Panc1 (cell line): Measurements from ENCODE around the gene ETV7. TPM values are rescaled to one million over a fixed set of nuclear protein-coding genes. Genes with fewer than 3 reads are reported as not detected.

Experiments used
- ATAC-seq: fragments of 200-7000 bp; cut with Tn5 transposase; 2 replicates; pipeline ENCODE4 v1.9.1; 2020; ENCODE audit warnings: mild to moderate bottlenecking, moderate library complexity
- BruUV-seq: library from RNA; stranded (reverse); fragments of 400-500 nt; replicated peaks from 2 replicates; lab custom pipeline; 2021; lab: Mats Ljungman, UMichigan
- CTCF ChIA-PET: fragments of 300-600 bp; sonication (Branson Sonifier 250); formaldehyde crosslinking; loops from one replicate; lab custom pipeline; 2022; ENCODE audit warnings: antibody characterized with exemption; lab: Charles Lee
- POLR2A ChIA-PET: fragments of 300-600 bp; sonication (Branson Sonifier 250); formaldehyde crosslinking; loops from one replicate; lab custom pipeline; 2022; ENCODE audit warnings: antibody characterized with exemption; lab: Charles Lee
- DNase-seq: peaks from one replicate; pipeline ENCODE4 v3.0.0-alpha.2; 2010; ENCODE audit warnings: low read depth, low spot score
- H3K27ac ChIP-seq: 2 replicates; pipeline ENCODE4 v1.5.1; 2011; ENCODE audit warnings: mild to moderate bottlenecking, low read length, inconsistent platforms
- H3K27me3 ChIP-seq: fragments of 200-500 bp; sonication (Bioruptor generic); 2 replicates; pipeline ENCODE4 v1.6.0; 2014; ENCODE audit warnings: low read length, inconsistent platforms; ENCODE audit not compliant: control insufficient read depth, insufficient read depth
- H3K36me3 ChIP-seq: fragments of 200-500 bp; sonication (Bioruptor generic); 2 replicates; pipeline ENCODE4 v1.5.1; 2014; ENCODE audit warnings: inconsistent platforms, mild to moderate bottlenecking, low read length, moderate library complexity; ENCODE audit not compliant: control insufficient read depth, insufficient read depth
- H3K4me1 ChIP-seq: 2 replicates; pipeline ENCODE4 v1.5.1; 2011; ENCODE audit warnings: inconsistent platforms, mild to moderate bottlenecking, low read length, moderate library complexity; ENCODE audit not compliant: control insufficient read depth, insufficient read depth
- H3K4me3 ChIP-seq, 2 experiments: 2 replicates each; pipeline ENCODE4 v1.5.1; 2011 to 2012; ENCODE audit warnings: low read depth in 2 of 2, low read length in 2 of 2, mild to moderate bottlenecking in 2 of 2, inconsistent platforms in 1 of 2, moderate library complexity in 1 of 2
- H3K9me3 ChIP-seq: fragments of 200-500 bp; sonication (Bioruptor generic); 2 replicates; pipeline ENCODE4 v1.5.1; 2014; ENCODE audit warnings: low read depth, mild to moderate bottlenecking, inconsistent platforms, low read length, moderate library complexity; ENCODE audit not compliant: control insufficient read depth, insufficient read depth
- POLR2AphosphoS5 ChIP-seq: IDR thresholded peaks from 2 replicates; pipeline ENCODE4 v1.6.1; 2012; ENCODE audit warnings: mild to moderate bottlenecking, low read depth, low read length, moderate library complexity
- SIN3A ChIP-seq: IDR thresholded peaks from 2 replicates; pipeline ENCODE4 v1.6.1; 2012; ENCODE audit warnings: low read depth, mild to moderate bottlenecking, low read length, moderate library complexity, borderline replicate concordance; ENCODE audit not compliant: insufficient read depth
- TCF7L2 ChIP-seq: IDR thresholded peaks from 2 replicates; pipeline ENCODE4 v1.6.1; 2011; ENCODE audit warnings: mild to moderate bottlenecking, low read depth, low read length, inconsistent platforms
- in situ Hi-C: cut with HindIII; loops from 2 replicates; pipeline ENCODE4 v1.10.0; 2016; ENCODE audit warnings: low sequenced_read_pairs, low pct_unique_long_range_greater_than_20kb
- intact Hi-C: fragments of 100-400 bp; cut with micrococcal nuclease; formaldehyde crosslinking; loops from one replicate; pipeline ENCODE4 v1.10.0; 2022; ENCODE audit not compliant: unreplicated experiment
- total RNA-seq: library from RNA; stranded (reverse); gene quantifications from one replicate; pipeline ENCODE4 v1.2.1, GENCODE V29; 2021; ENCODE audit not compliant: unreplicated experiment
- TF ChIP-seq, protein P1 (sequence below): fragments of 450-650 bp; IDR thresholded peaks from 2 replicates; pipeline ENCODE4 v1.5.1; 2017; ENCODE audit warnings: mild to moderate bottlenecking
- TF ChIP-seq, protein P2 (sequence below), 2 experiments: IDR thresholded peaks; 2 replicates each; pipeline ENCODE4 v1.6.1; 2011 to 2012; ENCODE audit warnings: low read depth in 2 of 2, control low read depth in 1 of 2, low read length in 1 of 2, mild to moderate bottlenecking in 1 of 2, moderate library complexity in 1 of 2; ENCODE audit not compliant: insufficient read depth in 1 of 2

ETV7 gene
- total RNA-seq, 1 experiment from 2014 or later, result 2.0 TPM

GRCh38 chr6:36336208-36336710, 51.2 kb downstream of the ETV7 start:
- H3K27me3 ChIP-seq, result peaks cover 16% of the 10 kb centered on the region
- DNase-seq (no peak), ATAC-seq (no peak)
- BruUV-seq, result no TSS peak
- intact Hi-C loops (no loop called here), in situ Hi-C loops (no loop called here)
- H3K9me3 ChIP-seq, result no peaks in the 10 kb centered on the region
- TF ChIP-seq SIN3A (no peak), POLR2AphosphoS5 (no peak), TCF7L2 (no peak)
- TF ChIP-seq, protein P1, sequence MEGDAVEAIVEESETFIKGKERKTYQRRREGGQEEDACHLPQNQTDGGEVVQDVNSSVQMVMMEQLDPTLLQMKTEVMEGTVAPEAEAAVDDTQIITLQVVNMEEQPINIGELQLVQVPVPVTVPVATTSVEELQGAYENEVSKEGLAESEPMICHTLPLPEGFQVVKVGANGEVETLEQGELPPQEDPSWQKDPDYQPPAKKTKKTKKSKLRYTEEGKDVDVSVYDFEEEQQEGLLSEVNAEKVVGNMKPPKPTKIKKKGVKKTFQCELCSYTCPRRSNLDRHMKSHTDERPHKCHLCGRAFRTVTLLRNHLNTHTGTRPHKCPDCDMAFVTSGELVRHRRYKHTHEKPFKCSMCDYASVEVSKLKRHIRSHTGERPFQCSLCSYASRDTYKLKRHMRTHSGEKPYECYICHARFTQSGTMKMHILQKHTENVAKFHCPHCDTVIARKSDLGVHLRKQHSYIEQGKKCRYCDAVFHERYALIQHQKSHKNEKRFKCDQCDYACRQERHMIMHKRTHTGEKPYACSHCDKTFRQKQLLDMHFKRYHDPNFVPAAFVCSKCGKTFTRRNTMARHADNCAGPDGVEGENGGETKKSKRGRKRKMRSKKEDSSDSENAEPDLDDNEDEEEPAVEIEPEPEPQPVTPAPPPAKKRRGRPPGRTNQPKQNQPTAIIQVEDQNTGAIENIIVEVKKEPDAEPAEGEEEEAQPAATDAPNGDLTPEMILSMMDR, result no peak
- POLR2A ChIA-PET, result no interaction called here
- CTCF ChIA-PET, result no interaction called here
- H3K36me3 ChIP-seq, result no peaks in the 10 kb centered on the region
- H3K27ac ChIP-seq, result no peak overlapping the region
- peaks cover 15% of the 10 kb centered on the region for H3K4me1 ChIP-seq
- no peak overlapping the region for H3K4me3 ChIP-seq

GRCh38 chr6:36335465-36336207, 51.8 kb downstream of the ETV7 start:
- CTCF ChIA-PET, result interaction anchor here (0.6 kb wide), 1 partner anchor 26 kb away, joined by 3 read pairs; no protein-coding TSS in a partner anchor
- BruUV-seq, result no TSS peak
- Histone ChIP-seq H3K9me3 (no peaks in the 10 kb centered on the region), H3K27me3 (peaks cover 16% of the 10 kb centered on the region), H3K4me3 (no peak overlapping the region), H3K4me1 (peaks cover 11% of the 10 kb centered on the region), H3K27ac (no peak overlapping the region), H3K36me3 (no peaks in the 10 kb centered on the region)
- POLR2A ChIA-PET, result no interaction called here
- DNase-seq, result no peak
- in situ Hi-C loops (no loop called here), intact Hi-C loops (no loop called here)
- ATAC-seq, result no peak
- TF ChIP-seq, protein P1, result no peak
- TF ChIP-seq SIN3A, result no peak
- TF ChIP-seq, protein P2, sequence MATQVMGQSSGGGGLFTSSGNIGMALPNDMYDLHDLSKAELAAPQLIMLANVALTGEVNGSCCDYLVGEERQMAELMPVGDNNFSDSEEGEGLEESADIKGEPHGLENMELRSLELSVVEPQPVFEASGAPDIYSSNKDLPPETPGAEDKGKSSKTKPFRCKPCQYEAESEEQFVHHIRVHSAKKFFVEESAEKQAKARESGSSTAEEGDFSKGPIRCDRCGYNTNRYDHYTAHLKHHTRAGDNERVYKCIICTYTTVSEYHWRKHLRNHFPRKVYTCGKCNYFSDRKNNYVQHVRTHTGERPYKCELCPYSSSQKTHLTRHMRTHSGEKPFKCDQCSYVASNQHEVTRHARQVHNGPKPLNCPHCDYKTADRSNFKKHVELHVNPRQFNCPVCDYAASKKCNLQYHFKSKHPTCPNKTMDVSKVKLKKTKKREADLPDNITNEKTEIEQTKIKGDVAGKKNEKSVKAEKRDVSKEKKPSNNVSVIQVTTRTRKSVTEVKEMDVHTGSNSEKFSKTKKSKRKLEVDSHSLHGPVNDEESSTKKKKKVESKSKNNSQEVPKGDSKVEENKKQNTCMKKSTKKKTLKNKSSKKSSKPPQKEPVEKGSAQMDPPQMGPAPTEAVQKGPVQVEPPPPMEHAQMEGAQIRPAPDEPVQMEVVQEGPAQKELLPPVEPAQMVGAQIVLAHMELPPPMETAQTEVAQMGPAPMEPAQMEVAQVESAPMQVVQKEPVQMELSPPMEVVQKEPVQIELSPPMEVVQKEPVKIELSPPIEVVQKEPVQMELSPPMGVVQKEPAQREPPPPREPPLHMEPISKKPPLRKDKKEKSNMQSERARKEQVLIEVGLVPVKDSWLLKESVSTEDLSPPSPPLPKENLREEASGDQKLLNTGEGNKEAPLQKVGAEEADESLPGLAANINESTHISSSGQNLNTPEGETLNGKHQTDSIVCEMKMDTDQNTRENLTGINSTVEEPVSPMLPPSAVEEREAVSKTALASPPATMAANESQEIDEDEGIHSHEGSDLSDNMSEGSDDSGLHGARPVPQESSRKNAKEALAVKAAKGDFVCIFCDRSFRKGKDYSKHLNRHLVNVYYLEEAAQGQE (IDR thresholded peaks at IDR 0.05; ENCODE audit: insufficient read depth in 1 of 2, low read depth in 2 of 2, low read length in 1 of 2), result no peak
- no peak for TF ChIP-seq POLR2AphosphoS5
- TF ChIP-seq TCF7L2, result no peak
